Cardiac muscle cell (in vitro differentiated cells and primary cell): ENCODE data around the gene ERAP2. TPM values are rescaled to one million over a fixed set of nuclear protein-coding genes. Genes with fewer than 3 reads are reported as not detected.

Source experiments
- DNase-seq, 2 donors: peaks; one replicate each; pipeline versions ENCODE4 v3.0.0 to v3.0.0-alpha.2; 2010 to 2017; ENCODE audit warnings: low read depth in 1 of 2, low spot score in 1 of 2
- H3K27ac ChIP-seq: fragments of 200-600 bp; sonication (generic); 2 replicates; pipeline ENCODE4 v1.5.1; 2016
- H3K27me3 ChIP-seq: fragments of 200-600 bp; sonication (generic); 2 replicates; pipeline ENCODE4 v1.6.0; 2016; ENCODE audit warnings: control low read depth
- H3K36me3 ChIP-seq: fragments of 200-600 bp; sonication (generic); 2 replicates; pipeline ENCODE4 v1.5.1; 2016; ENCODE audit warnings: control low read depth
- H3K4me1 ChIP-seq: fragments of 200-600 bp; sonication (generic); 2 replicates; pipeline ENCODE4 v1.8.1; 2017; ENCODE audit warnings: low read depth, mild to moderate bottlenecking, mixed run types
- H3K4me3 ChIP-seq: fragments of 200-600 bp; sonication (generic); 2 replicates; pipeline ENCODE4 v1.5.1; 2016; ENCODE audit warnings: mild to moderate bottlenecking
- H3K9me3 ChIP-seq: fragments of 200-600 bp; sonication (generic); 2 replicates; pipeline ENCODE4 v1.5.1; 2017; ENCODE audit warnings: low read depth, mild to moderate bottlenecking, control low read depth
- CTCF ChIP-seq: IDR thresholded peaks from 2 replicates; pipeline ENCODE4 v1.5.1; 2012; ENCODE audit warnings: low read depth, mild to moderate bottlenecking, low read length
- polyA plus RNA-seq: library from polyadenylated mRNA; unstranded; fragments of >200 nt; fragmentation: Nextera tagmentation; extraction: Ambion mirVana; gene quantifications from 2 replicates; pipeline ENCODE4 v1.2.1, GENCODE V29; 2016
- total RNA-seq: library from RNA; depleted of rRNA; stranded (reverse); fragments of >200 nt; gene quantifications from 2 replicates; pipeline ENCODE4 v1.2.3, GENCODE V29; 2016

ERAP2 gene
- total and polyA plus RNA-seq, 2 experiments from 2014 or later: 0.35 TPM; not detected in 1

- no peaks in the 10 kb centered on the region for H3K36me3 ChIP-seq
- no peaks in the 10 kb centered on the region for H3K9me3 ChIP-seq
- no peaks in the 10 kb centered on the region for H3K4me1 ChIP-seq
- DNase-seq: no peak
- H3K27ac ChIP-seq: no peak overlapping the region
- no peak for TF ChIP-seq CTCF
- H3K4me3 ChIP-seq: no peak overlapping the region
- no peaks in the 10 kb centered on the region for H3K27me3 ChIP-seq
Measured at GRCh38 chr5:96851312-96852062, 24.8 kb upstream of the ERAP2 start.

- Histone ChIP-seq H3K27ac (no peak overlapping the region), H3K27me3 (no peaks in the 10 kb centered on the region), H3K4me1 (no peaks in the 10 kb centered on the region), H3K4me3 (no peak overlapping the region), H3K9me3 (no peaks in the 10 kb centered on the region), H3K36me3 (no peaks in the 10 kb centered on the region)
- no peak for DNase-seq
- no peak for TF ChIP-seq CTCF
Measured at GRCh38 chr5:96852759-96853158, 23.5 kb upstream of the ERAP2 start.

- no peak for TF ChIP-seq CTCF
- Histone ChIP-seq H3K27ac (no peak overlapping the region), H3K4me3 (no peak overlapping the region), H3K36me3 (no peaks in the 10 kb centered on the region), H3K4me1 (no peaks in the 10 kb centered on the region), H3K9me3 (no peaks in the 10 kb centered on the region), H3K27me3 (no peaks in the 10 kb centered on the region)
- DNase-seq: no peak
Measured at GRCh38 chr5:96854067-96854466, 22.2 kb upstream of the ERAP2 start.

- Histone ChIP-seq H3K27ac (no peak overlapping the region), H3K36me3 (no peaks in the 10 kb centered on the region), H3K27me3 (no peaks in the 10 kb centered on the region), H3K4me1 (no peaks in the 10 kb centered on the region), H3K9me3 (no peaks in the 10 kb centered on the region), H3K4me3 (no peak overlapping the region)
- no peak for TF ChIP-seq CTCF
- peak in 1 of 2 donors; percentile 88 for DNase-seq
Measured at GRCh38 chr5:96855031-96855872, 21.0 kb upstream of the ERAP2 start.

GRCh38 chr5:96856371-96856770 lies 19.9 kb upstream of the ERAP2 start:
- TF ChIP-seq CTCF: no peak
- no peaks in the 10 kb centered on the region for H3K36me3 ChIP-seq
- no peaks in the 10 kb centered on the region for H3K4me1 ChIP-seq
- H3K27ac ChIP-seq: no peak overlapping the region
- no peaks in the 10 kb centered on the region for H3K27me3 ChIP-seq
- DNase-seq: peak in 1 of 2 donors; percentile 86
- H3K9me3 ChIP-seq: no peaks in the 10 kb centered on the region
- no peak overlapping the region for H3K4me3 ChIP-seq
